Ascending aorta (tissue), 2 donors: ENCODE measurements around the gene VEZT. TPM values are rescaled to one million over a fixed set of nuclear protein-coding genes. Genes with fewer than 3 reads are reported as not detected.

Experiments
- DNase-seq, 2 donors: peaks; one replicate each; pipeline ENCODE4 v3.0.0-alpha.2; 2019; ENCODE audit warnings: low spot score in 2 of 2
- H3K27ac ChIP-seq, 2 donors: fragments of 200-600 bp; sonication (generic); one replicate each; pipeline ENCODE4 v1.5.1; 2016 to 2017; ENCODE audit warnings: mild to moderate bottlenecking in 1 of 2
- H3K27me3 ChIP-seq: fragments of 200-600 bp; sonication (generic); one replicate; pipeline ENCODE4 v1.5.1; 2017
- H3K36me3 ChIP-seq, 2 donors: fragments of 200-600 bp; sonication (generic); one replicate each; pipeline ENCODE4 v1.5.1; 2016
- H3K4me1 ChIP-seq, 2 donors: fragments of 200-600 bp; sonication (generic); one replicate each; pipeline ENCODE4 v1.5.1; 2016 to 2017; ENCODE audit warnings: mild to moderate bottlenecking in 1 of 2
- H3K4me3 ChIP-seq, 2 donors: fragments of 200-600 bp; sonication (generic); one replicate each; pipeline ENCODE4 v1.5.1; 2016 to 2017; ENCODE audit warnings: mild to moderate bottlenecking in 1 of 2
- H3K9me3 ChIP-seq, 2 donors: fragments of 200-600 bp; sonication (generic); one replicate each; pipeline ENCODE4 v1.5.1; 2016
- CTCF ChIP-seq, 3 experiments: fragments of 200-600 bp in 2 of 3; fragments of 450-650 bp in 1 of 3; sonication (generic) in 2 of 3; IDR thresholded peaks; one replicate each; pipeline ENCODE4 v1.5.1; 2016 to 2019; ENCODE audit warnings: antibody characterized with exemption in 3 of 3, mild to moderate bottlenecking in 1 of 3, moderate library complexity in 1 of 3
- intact Hi-C: fragments of 100-400 bp; cut with DNase I; formaldehyde crosslinking; loops from one replicate; pipeline ENCODE4 v1.15.1; 2023
- total RNA-seq: library from RNA; depleted of rRNA; stranded (reverse); fragments of >200 nt; gene quantifications from one replicate; pipeline ENCODE4 v1.1.0, GENCODE V29; 2016

VEZT gene
- total RNA-seq, 1 donor from 2014 or later, result 141 TPM

GRCh38 chr12:95185072-95185471, 32.5 kb upstream of the VEZT start:
- Histone ChIP-seq H3K4me3 (no peak overlapping the region), H3K9me3 (no peaks in the 10 kb centered on the region), H3K4me1 (no peaks in the 10 kb centered on the region), H3K27me3 (no peaks in the 10 kb centered on the region), H3K27ac (no peak overlapping the region), H3K36me3 (peaks cover 0 to 2% of the 10 kb centered on the region in 2 donors)
- no peak for DNase-seq
- intact Hi-C loops, result no loop called here
- no peak for TF ChIP-seq CTCF (IDR thresholded peaks at IDR 0.05)

GRCh38 chr12:95185854-95186253, 31.8 kb upstream of the VEZT start:
- H3K9me3 ChIP-seq, result no peaks in the 10 kb centered on the region
- TF ChIP-seq CTCF (IDR thresholded peaks at IDR 0.05), result no peak
- no peaks in the 10 kb centered on the region for H3K27me3 ChIP-seq
- H3K4me1 ChIP-seq, result no peaks in the 10 kb centered on the region
- no peak overlapping the region for H3K27ac ChIP-seq
- H3K4me3 ChIP-seq, result no peak overlapping the region
- intact Hi-C loops, result no loop called here
- no peak for DNase-seq
- peaks cover 0 to 2% of the 10 kb centered on the region in 2 donors for H3K36me3 ChIP-seq

- no peaks in the 10 kb centered on the region for H3K27me3 ChIP-seq
- no peak for DNase-seq
- no peak overlapping the region for H3K27ac ChIP-seq
- H3K4me3 ChIP-seq, result no peak overlapping the region
- no peaks in the 10 kb centered on the region for H3K4me1 ChIP-seq
- peaks cover 0 to 2% of the 10 kb centered on the region in 2 donors for H3K36me3 ChIP-seq
- H3K9me3 ChIP-seq, result no peaks in the 10 kb centered on the region
- no peak for TF ChIP-seq CTCF (IDR thresholded peaks at IDR 0.05)
- intact Hi-C loops, result no loop called here
Observed at GRCh38 chr12:95187865-95188415, 29.7 kb upstream of the VEZT start.

- Histone ChIP-seq H3K9me3 (no peaks in the 10 kb centered on the region), H3K27me3 (no peaks in the 10 kb centered on the region), H3K36me3 (peaks cover 0 to 2% of the 10 kb centered on the region in 2 donors), H3K4me3 (no peak overlapping the region), H3K4me1 (no peaks in the 10 kb centered on the region), H3K27ac (no peak overlapping the region)
- intact Hi-C loops, result no loop called here
- no peak for DNase-seq
- no peak for TF ChIP-seq CTCF (IDR thresholded peaks at IDR 0.05)
Observed at GRCh38 chr12:95191060-95191696, 26.4 kb upstream of the VEZT start.

GRCh38 chr12:95192271-95192670, 25.3 kb upstream of the VEZT start:
- Histone ChIP-seq H3K4me1 (no peaks in the 10 kb centered on the region), H3K4me3 (no peak overlapping the region), H3K36me3 (peaks cover 0 to 2% of the 10 kb centered on the region in 2 donors), H3K27me3 (no peaks in the 10 kb centered on the region), H3K9me3 (no peaks in the 10 kb centered on the region), H3K27ac (no peak overlapping the region)
- no peak for TF ChIP-seq CTCF (IDR thresholded peaks at IDR 0.05)
- no peak for DNase-seq
- intact Hi-C loops, result no loop called here
